Measurements from ENCODE around the gene IFNA7.
"Not testable (repeated sequence)": the region's sequence is repeated elsewhere in the genome, so short reads cannot be mapped to it uniquely, and the experiment has no call there.

Gene IFNA7

GRCh38 chr9:21202105-21202504 lies at the start of gene IFNA7:
Gene IFNA7 (minus strand): TSS chr9:21202205. CDS start chr9:21202165, 40 bp downstream.
- not testable (repeated sequence) for DNase-seq

GRCh38 chr9:21251638-21252037 lies 49.6 kb upstream of the IFNA7 start:
- no peak for DNase-seq

- no peak for DNase-seq
These were observed 49.2 kb upstream of the IFNA7 start for GRCh38 chr9:21251190-21251589.

- no peak for DNase-seq
These were observed 42.8 kb upstream of the IFNA7 start for GRCh38 chr9:21244836-21245235.

GRCh38 chr9:21239911-21240310 lies 37.9 kb upstream of the IFNA7 start, which contains the start of gene IFNA14:
Gene IFNA14 (minus strand): TSS chr9:21240005. CDS start chr9:21239935, 70 bp downstream.
- no peak for DNase-seq

- DNase-seq: not testable (repeated sequence)
These were observed 34.3 kb upstream of the IFNA7 start for GRCh38 chr9:21236360-21236714.

- not testable (repeated sequence) for DNase-seq
These were observed 33.7 kb upstream of the IFNA7 start for GRCh38 chr9:21235468-21236359.

- DNase-seq: no peak
These were observed 32.2 kb upstream of the IFNA7 start for GRCh38 chr9:21234153-21234687.

- no peak for DNase-seq
These were observed 31.3 kb upstream of the IFNA7 start for GRCh38 chr9:21233258-21233657.

- no peak for DNase-seq
These were observed 26.1 kb upstream of the IFNA7 start, which contains the start of gene IFNA17 for GRCh38 chr9:21228122-21228521. Gene IFNA17 (minus strand): TSS chr9:21228222. CDS start chr9:21228173, 49 bp downstream.

GRCh38 chr9:21217211-21217610 lies 15.2 kb upstream of the IFNA7 start, which contains the start of gene IFNA16:
Gene IFNA16 (minus strand): TSS chr9:21217311. CDS start chr9:21217305, 6 bp downstream.
- DNase-seq: not testable (repeated sequence)

- DNase-seq: not testable (repeated sequence)
These were observed 11.7 kb upstream of the IFNA7 start for GRCh38 chr9:21213411-21214326.

- DNase-seq: not testable (repeated sequence)
These were observed 10.2 kb upstream of the IFNA7 start for GRCh38 chr9:21212160-21212559.

GRCh38 chr9:21210782-21211181 lies 8.8 kb upstream of the IFNA7 start:
- not testable (repeated sequence) for DNase-seq

GRCh38 chr9:21210311-21210710 lies 8.3 kb upstream of the IFNA7 start:
- DNase-seq: no peak

GRCh38 chr9:21207043-21207442 lies 5.0 kb upstream of the IFNA7 start, which contains the start of gene IFNA10:
Gene IFNA10 (minus strand): TSS chr9:21207143. CDS start chr9:21207097, 46 bp downstream.
- not testable (repeated sequence) for DNase-seq

- DNase-seq: no peak
These were observed 3.2 kb upstream of the IFNA7 start for GRCh38 chr9:21205204-21205603.

GRCh38 chr9:21194867-21195776 lies 6.9 kb downstream of the IFNA7 start:
- DNase-seq: not testable (repeated sequence)

GRCh38 chr9:21187487-21187886 lies 14.5 kb downstream of the IFNA7 start, which contains the start of gene IFNA4:
Gene IFNA4 (minus strand): TSS chr9:21187587. CDS start chr9:21187531, 56 bp downstream.
- DNase-seq: not testable (repeated sequence)

GRCh38 chr9:21182810-21183736 lies 18.9 kb downstream of the IFNA7 start:
- DNase-seq: not testable (repeated sequence)
